ENCODE measurements around the gene HOXB7.

Gene HOXB7

GRCh38 chr17:48641541-48642058 is 30.8 kb upstream of the HOXB7 start:
- DNase-seq = no peak
- peaks cover 18 to 100% (median 70%) of the 10 kb centered on the region in 5 experiments for H3K27me3 ChIP-seq (replicated peaks in 2 of 5; ENCODE audit: control insufficient read depth in 4 of 5, insufficient read depth in 5 of 5, low read length in 4 of 5)
- H3K4me3 ChIP-seq (ENCODE audit: control insufficient read depth in 1 of 7, extremely low read depth in 1 of 7, insufficient read depth in 4 of 7, low read depth in 2 of 7, low read length in 6 of 7) = no peak overlapping the region
- CTCF ChIA-PET = interaction anchor here (0.6 to 1.9 kb wide), 6 partner anchors 8 to 24 kb away, joined by 3 to 5 read pairs (median 4); no protein-coding TSS in a partner anchor
- peaks cover 0 to 14% (median 8%) of the 10 kb centered on the region in 4 experiments for H3K4me1 ChIP-seq (ENCODE audit: control extremely low read depth in 1 of 4, control insufficient read depth in 4 of 4, insufficient read depth in 4 of 4, low read length in 3 of 4)
- POLR2A ChIA-PET = no interaction called here
- 15% methylated on average over 16 of the region's 29 CpGs for WGBS (ENCODE audit: insufficient coverage)
- H3K9me3 ChIP-seq (ENCODE audit: control extremely low read depth in 1 of 5, control insufficient read depth in 4 of 5, insufficient read depth in 2 of 5, low read depth in 1 of 5, low read length in 4 of 5) = no peaks in the 10 kb centered on the region
- H3K27ac ChIP-seq (ENCODE audit: insufficient read depth in 1 of 2, low read depth in 1 of 2, low read length in 2 of 2, poor library complexity in 1 of 2, severe bottlenecking in 2 of 2) = no peak overlapping the region
- no peaks in the 10 kb centered on the region for H3K36me3 ChIP-seq (ENCODE audit: control insufficient read depth in 4 of 4, insufficient read depth in 4 of 4, low read length in 3 of 4)

- Histone ChIP-seq H3K27me3 (replicated peaks in 2 of 5; ENCODE audit: control insufficient read depth in 4 of 5, insufficient read depth in 5 of 5, low read length in 4 of 5) (peaks cover 18 to 98% (median 70%) of the 10 kb centered on the region in 5 experiments), H3K27ac (ENCODE audit: insufficient read depth in 1 of 2, low read depth in 1 of 2, low read length in 2 of 2, poor library complexity in 1 of 2, severe bottlenecking in 2 of 2) (no peak overlapping the region), H3K9me3 (ENCODE audit: control extremely low read depth in 1 of 5, control insufficient read depth in 4 of 5, insufficient read depth in 2 of 5, low read depth in 1 of 5, low read length in 4 of 5) (no peaks in the 10 kb centered on the region), H3K36me3 (ENCODE audit: control insufficient read depth in 4 of 4, insufficient read depth in 4 of 4, low read length in 3 of 4) (no peaks in the 10 kb centered on the region), H3K4me3 (ENCODE audit: control insufficient read depth in 1 of 7, extremely low read depth in 1 of 7, insufficient read depth in 4 of 7, low read depth in 2 of 7, low read length in 6 of 7) (no peak overlapping the region), H3K4me1 (ENCODE audit: control extremely low read depth in 1 of 4, control insufficient read depth in 4 of 4, insufficient read depth in 4 of 4, low read length in 3 of 4) (peaks cover 0 to 12% (median 4%) of the 10 kb centered on the region in 4 experiments)
- ChIA-PET CTCF (interaction anchor here (0.6 to 1.9 kb wide), 8 partner anchors 9 to 31 kb away, joined by 3 to 6 read pairs (median 4); no protein-coding TSS in a partner anchor), POLR2A (interaction anchor here (0.6 kb wide), 1 partner anchor 590 kb away, joined by 3 read pairs; no protein-coding TSS in a partner anchor)
- no CpG with 5 or more reads among the region's 1 CpG for WGBS (ENCODE audit: insufficient coverage)
- no peak for DNase-seq
Measured at GRCh38 chr17:48640858-48641180, 30.0 kb upstream of the HOXB7 start.

- WGBS (ENCODE audit: insufficient coverage) = 96% methylated on average over 3 of the region's 6 CpGs
Measured at GRCh38 chr17:48639982-48640857, 29.4 kb upstream of the HOXB7 start.

GRCh38 chr17:48639136-48639535 is 28.3 kb upstream of the HOXB7 start:
- Histone ChIP-seq H3K4me1 (ENCODE audit: control extremely low read depth in 1 of 4, control insufficient read depth in 4 of 4, insufficient read depth in 4 of 4, low read length in 3 of 4) (peaks cover 0 to 12% (median 4%) of the 10 kb centered on the region in 4 experiments), H3K27me3 (replicated peaks in 2 of 5; ENCODE audit: control insufficient read depth in 4 of 5, insufficient read depth in 5 of 5, low read length in 4 of 5) (peaks cover 12 to 97% (median 72%) of the 10 kb centered on the region in 5 experiments), H3K9me3 (ENCODE audit: control extremely low read depth in 1 of 5, control insufficient read depth in 4 of 5, insufficient read depth in 2 of 5, low read depth in 1 of 5, low read length in 4 of 5) (no peaks in the 10 kb centered on the region), H3K27ac (ENCODE audit: insufficient read depth in 1 of 2, low read depth in 1 of 2, low read length in 2 of 2, poor library complexity in 1 of 2, severe bottlenecking in 2 of 2) (no peak overlapping the region), H3K36me3 (ENCODE audit: control insufficient read depth in 4 of 4, insufficient read depth in 4 of 4, low read length in 3 of 4) (no peaks in the 10 kb centered on the region), H3K4me3 (ENCODE audit: control insufficient read depth in 1 of 7, extremely low read depth in 1 of 7, insufficient read depth in 4 of 7, low read depth in 2 of 7, low read length in 6 of 7) (no peak overlapping the region)
- ChIA-PET CTCF (interaction anchor here (1.1 to 1.5 kb wide), 2 partner anchors 10 to 100 kb away, joined by 3 to 4 read pairs; no protein-coding TSS in a partner anchor), POLR2A (no interaction called here)
- 80% methylated on average over 5 of the region's 5 CpGs for WGBS (ENCODE audit: insufficient coverage)
- no peak for DNase-seq

More at GRCh38 chr17:48639982-48640857, 29.4 kb upstream of the HOXB7 start:
- CTCF ChIA-PET = interaction anchor here (0.5 to 1.9 kb wide), 10 partner anchors 8 to 264 kb away, joined by 3 to 6 read pairs (median 4); no protein-coding TSS in a partner anchor
- DNase-seq = no peak
- peaks cover 12 to 98% (median 69%) of the 10 kb centered on the region in 5 experiments for H3K27me3 ChIP-seq (replicated peaks in 2 of 5; ENCODE audit: control insufficient read depth in 4 of 5, insufficient read depth in 5 of 5, low read length in 4 of 5)
- H3K4me1 ChIP-seq (ENCODE audit: control extremely low read depth in 1 of 4, control insufficient read depth in 4 of 4, insufficient read depth in 4 of 4, low read length in 3 of 4) = peaks cover 0 to 12% (median 4%) of the 10 kb centered on the region in 4 experiments
- H3K36me3 ChIP-seq (ENCODE audit: control insufficient read depth in 4 of 4, insufficient read depth in 4 of 4, low read length in 3 of 4) = no peaks in the 10 kb centered on the region
- H3K4me3 ChIP-seq (ENCODE audit: control insufficient read depth in 1 of 7, extremely low read depth in 1 of 7, insufficient read depth in 4 of 7, low read depth in 2 of 7, low read length in 6 of 7) = no peak overlapping the region
- POLR2A ChIA-PET = interaction anchor here (0.6 kb wide), 1 partner anchor 591 kb away, joined by 3 read pairs; no protein-coding TSS in a partner anchor
- no peak overlapping the region for H3K27ac ChIP-seq (ENCODE audit: insufficient read depth in 1 of 2, low read depth in 1 of 2, low read length in 2 of 2, poor library complexity in 1 of 2, severe bottlenecking in 2 of 2)
- H3K9me3 ChIP-seq (ENCODE audit: control extremely low read depth in 1 of 5, control insufficient read depth in 4 of 5, insufficient read depth in 2 of 5, low read depth in 1 of 5, low read length in 4 of 5) = no peaks in the 10 kb centered on the region

- WGBS (ENCODE audit: insufficient coverage) = 90% methylated on average over 15 of the region's 18 CpGs
- no peaks in the 10 kb centered on the region for H3K9me3 ChIP-seq (ENCODE audit: control extremely low read depth in 1 of 5, control insufficient read depth in 4 of 5, insufficient read depth in 2 of 5, low read depth in 1 of 5, low read length in 4 of 5)
- no peak overlapping the region for H3K4me3 ChIP-seq (ENCODE audit: control insufficient read depth in 1 of 7, extremely low read depth in 1 of 7, insufficient read depth in 4 of 7, low read depth in 2 of 7, low read length in 6 of 7)
- H3K36me3 ChIP-seq (ENCODE audit: control insufficient read depth in 4 of 4, insufficient read depth in 4 of 4, low read length in 3 of 4) = no peaks in the 10 kb centered on the region
- H3K4me1 ChIP-seq (ENCODE audit: control extremely low read depth in 1 of 4, control insufficient read depth in 4 of 4, insufficient read depth in 4 of 4, low read length in 3 of 4) = peaks cover 0 to 18% (median 9%) of the 10 kb centered on the region in 4 experiments
- no peak for DNase-seq
- H3K27ac ChIP-seq (ENCODE audit: insufficient read depth in 1 of 2, low read depth in 1 of 2, low read length in 2 of 2, poor library complexity in 1 of 2, severe bottlenecking in 2 of 2) = no peak overlapping the region
- CTCF ChIA-PET = interaction anchor here (1.0 to 3.5 kb wide), 15 partner anchors 9 to 241 kb away, joined by 3 to 27 read pairs (median 5); partner anchors contain the start of genes HOXB8 and HOXB9
- H3K27me3 ChIP-seq (replicated peaks in 2 of 5; ENCODE audit: control insufficient read depth in 4 of 5, insufficient read depth in 5 of 5, low read length in 4 of 5) = peaks cover 6 to 97% (median 69%) of the 10 kb centered on the region in 5 experiments
- POLR2A ChIA-PET = no interaction called here
Measured at GRCh38 chr17:48637323-48638260, 26.8 kb upstream of the HOXB7 start.

GRCh38 chr17:48636177-48637018 is 25.6 kb upstream of the HOXB7 start:
- Histone ChIP-seq H3K27me3 (replicated peaks in 2 of 5; ENCODE audit: control insufficient read depth in 4 of 5, insufficient read depth in 5 of 5, low read length in 4 of 5) (peaks cover 6 to 97% (median 67%) of the 10 kb centered on the region in 5 experiments), H3K4me1 (ENCODE audit: control extremely low read depth in 1 of 4, control insufficient read depth in 4 of 4, insufficient read depth in 4 of 4, low read length in 3 of 4) (peaks cover 0 to 14% (median 6%) of the 10 kb centered on the region in 4 experiments), H3K27ac (ENCODE audit: insufficient read depth in 1 of 2, low read depth in 1 of 2, low read length in 2 of 2, poor library complexity in 1 of 2, severe bottlenecking in 2 of 2) (no peak overlapping the region), H3K36me3 (ENCODE audit: control insufficient read depth in 4 of 4, insufficient read depth in 4 of 4, low read length in 3 of 4) (no peaks in the 10 kb centered on the region), H3K4me3 (ENCODE audit: control insufficient read depth in 1 of 7, extremely low read depth in 1 of 7, insufficient read depth in 4 of 7, low read depth in 2 of 7, low read length in 6 of 7) (peak overlapping the region in 2 of 7 experiments; percentile 8 to 42), H3K9me3 (ENCODE audit: control extremely low read depth in 1 of 5, control insufficient read depth in 4 of 5, insufficient read depth in 2 of 5, low read depth in 1 of 5, low read length in 4 of 5) (no peaks in the 10 kb centered on the region)
- ChIA-PET POLR2A (interaction anchor here (0.9 kb wide), 1 partner anchor 10 kb away, joined by 3 read pairs; the partner anchor contains the start of gene HOXB9), CTCF (interaction anchor here (0.8 to 3.5 kb wide), 21 partner anchors 8 to 249 kb away, joined by 3 to 27 read pairs (median 4); partner anchors contain the start of genes HOXB8 and HOXB9)
- 1% methylated on average over 26 of the region's 39 CpGs for WGBS (ENCODE audit: insufficient coverage)
- peak; percentile 91 to 92 (median 91) for DNase-seq
